IMR-90 (cell line): ENCODE data around the gene KDM4B. TPM values are rescaled to one million over a fixed set of nuclear protein-coding genes. Genes with fewer than 3 reads are reported as not detected.

Experiments
- ATAC-seq: fragments of 200-7000 bp; cut with Tn5 transposase; 2 replicates; pipeline ENCODE4 v1.9.1; 2020; ENCODE audit warnings: low read depth, mild to moderate bottlenecking, moderate library complexity
- BruUV-seq: library from RNA; stranded (reverse); fragments of 400-500 nt; replicated peaks from 2 replicates; lab custom pipeline; 2021; lab: Mats Ljungman, UMichigan
- CTCF ChIA-PET: fragments of 300-600 bp; formaldehyde crosslinking; extraction: SDS; loops from one replicate; lab custom pipeline; 2021; ENCODE audit warnings: antibody characterized with exemption; lab: Yijun Ruan, JAX
- POLR2A ChIA-PET: fragments of 300-600 bp; sonication (Branson Sonifier 250); formaldehyde crosslinking; loops from one replicate; lab custom pipeline; 2022; ENCODE audit warnings: antibody characterized with exemption; ENCODE audit not compliant: unreplicated experiment; lab: Charles Lee
- DNase-seq: peaks from one replicate; pipeline ENCODE4 v3.0.0; 2013
- H2AFZ ChIP-seq: replicated peaks from 2 replicates; pipeline ENCODE3; 2013; ENCODE audit warnings: low read length, mild to moderate bottlenecking; ENCODE audit not compliant: poor library complexity
- H2AK5ac ChIP-seq: 2 replicates; pipeline ENCODE4 v1.6.1; 2013; ENCODE audit warnings: low read depth, low read length, inconsistent platforms
- H2AK9ac ChIP-seq: replicated peaks from 2 replicates; pipeline ENCODE3; 2013; ENCODE audit warnings: mild to moderate bottlenecking, low read depth, low read length, moderate library complexity; ENCODE audit not compliant: poor library complexity
- H2BK120ac ChIP-seq: 2 replicates; pipeline ENCODE4 v1.6.1; 2013; ENCODE audit warnings: low read depth, low read length, inconsistent platforms
- H2BK15ac ChIP-seq: 3 replicates; pipeline ENCODE4 v1.6.1; 2013; ENCODE audit warnings: low read depth, low read length, inconsistent platforms
- H2BK20ac ChIP-seq: 2 replicates; pipeline ENCODE4 v1.6.1; 2013; ENCODE audit warnings: low read depth, mild to moderate bottlenecking, inconsistent platforms, low read length, moderate library complexity
- H2BK5ac ChIP-seq: 2 replicates; pipeline ENCODE4 v1.6.1; 2013; ENCODE audit warnings: mild to moderate bottlenecking, low read depth, low read length, inconsistent platforms; ENCODE audit not compliant: poor library complexity, severe bottlenecking
- H3K14ac ChIP-seq: replicated peaks from 2 replicates; pipeline ENCODE4 v1.6.1; 2013; ENCODE audit warnings: low read depth, low read length, inconsistent platforms
- H3K18ac ChIP-seq: 2 replicates; pipeline ENCODE4 v1.6.1; 2013; ENCODE audit warnings: low read depth, low read length, control low read depth
- H3K23ac ChIP-seq: 2 replicates; pipeline ENCODE4 v1.6.1; 2013; ENCODE audit warnings: low read depth, low read length, inconsistent platforms
- H3K27ac ChIP-seq: 2 replicates; pipeline ENCODE4 v1.5.1; 2013; ENCODE audit warnings: mild to moderate bottlenecking, control low read depth, low read length; ENCODE audit not compliant: insufficient read depth
- H3K27me3 ChIP-seq: 2 replicates; pipeline ENCODE4 v1.6.1; 2013; ENCODE audit warnings: low read length; ENCODE audit not compliant: control insufficient read depth, insufficient read depth
- H3K36me3 ChIP-seq: 2 replicates; pipeline ENCODE4 v1.6.1; 2013; ENCODE audit warnings: low read length, mixed read lengths; ENCODE audit not compliant: control insufficient read depth, insufficient read depth
- H3K4ac ChIP-seq: 2 replicates; pipeline ENCODE4 v1.6.1; 2013; ENCODE audit warnings: low read depth, low read length, inconsistent platforms
- H3K4me1 ChIP-seq: 2 replicates; pipeline ENCODE4 v1.6.1; 2013; ENCODE audit warnings: low read length, mixed read lengths; ENCODE audit not compliant: control insufficient read depth, insufficient read depth
- H3K4me2 ChIP-seq: 2 replicates; pipeline ENCODE4 v1.6.1; 2013; ENCODE audit warnings: low read depth, mild to moderate bottlenecking, control low read depth, low read length, moderate library complexity
- H3K4me3 ChIP-seq: 2 replicates; pipeline ENCODE4 v1.5.1; 2013; ENCODE audit warnings: low read depth, mild to moderate bottlenecking, control low read depth, low read length, moderate library complexity; ENCODE audit not compliant: insufficient read depth
- H3K56ac ChIP-seq: 2 replicates; pipeline ENCODE4 v1.6.1; 2013; ENCODE audit warnings: low read length, inconsistent platforms; ENCODE audit not compliant: insufficient read depth; ENCODE audit errors: extremely low read depth
- H3K79me1 ChIP-seq, 2 experiments: 2 replicates each; pipeline ENCODE4 v1.6.1; 2013; ENCODE audit warnings: low read length in 2 of 2, inconsistent platforms in 1 of 2, low read depth in 1 of 2
- H3K9ac ChIP-seq: 2 replicates; pipeline ENCODE4 v1.6.1; 2013; ENCODE audit warnings: low read depth, low read length, control low read depth
- H3K9me1 ChIP-seq: 2 replicates; pipeline ENCODE4 v1.6.1; 2013; ENCODE audit warnings: low read length, inconsistent platforms; ENCODE audit not compliant: insufficient read depth
- H3K9me3 ChIP-seq: 2 replicates; pipeline ENCODE4 v1.6.1; 2013; ENCODE audit warnings: low read length; ENCODE audit not compliant: control insufficient read depth, insufficient read depth
- H4K20me1 ChIP-seq: 2 replicates; pipeline ENCODE4 v1.6.1; 2013; ENCODE audit warnings: low read length, inconsistent platforms; ENCODE audit not compliant: insufficient read depth
- H4K5ac ChIP-seq: 2 replicates; pipeline ENCODE4 v1.6.1; 2013; ENCODE audit warnings: mild to moderate bottlenecking, low read depth, low read length, control low read depth
- H4K8ac ChIP-seq, 2 experiments: 2 replicates each; pipeline ENCODE4 v1.6.1; 2013; ENCODE audit warnings: low read depth in 2 of 2, low read length in 2 of 2, control low read depth in 1 of 2, inconsistent platforms in 1 of 2
- H4K91ac ChIP-seq: 2 replicates; pipeline ENCODE4 v1.6.1; 2013; ENCODE audit warnings: low read depth, low read length, inconsistent platforms; ENCODE audit not compliant: insufficient read depth
- BHLHE40 ChIP-seq: fragments of 150-350 bp; IDR thresholded peaks from 2 replicates; pipeline ENCODE4 v1.6.1; 2016; ENCODE audit warnings: mild to moderate bottlenecking, low read depth, low read length
- CEBPB ChIP-seq: IDR thresholded peaks from 2 replicates; pipeline ENCODE4 v1.6.1; 2012; ENCODE audit warnings: low read depth, low read length, improper control_type of control experiment
- CHD1 ChIP-seq: IDR thresholded peaks from 2 replicates; pipeline ENCODE4 v1.6.1; 2012; ENCODE audit warnings: low read depth, low read length, improper control_type of control experiment
- CTCF ChIP-seq: conservative IDR thresholded peaks from 2 replicates; pipeline ENCODE4 v1.5.1; 2012; ENCODE audit warnings: mild to moderate bottlenecking, low read depth, low read length, improper control_type of control experiment
- ELK1 ChIP-seq: fragments of 150-350 bp; IDR thresholded peaks from 2 replicates; pipeline ENCODE4 v1.6.1; 2016; ENCODE audit warnings: low read depth, mild to moderate bottlenecking, low read length, moderate library complexity, borderline replicate concordance
- FOS ChIP-seq: fragments of 150-350 bp; IDR thresholded peaks from 2 replicates; pipeline ENCODE4 v1.6.1; 2016; ENCODE audit warnings: low read depth, low read length
- MAFK ChIP-seq: IDR thresholded peaks from 2 replicates; pipeline ENCODE4 v1.6.1; 2012; ENCODE audit warnings: low read depth, low read length, improper control_type of control experiment
- MAZ ChIP-seq: IDR thresholded peaks from 2 replicates; pipeline ENCODE4 v1.6.1; 2012; ENCODE audit warnings: low read depth, mild to moderate bottlenecking, low read length, improper control_type of control experiment, moderate library complexity, borderline replicate concordance
- MXI1 ChIP-seq: IDR thresholded peaks from 2 replicates; pipeline ENCODE4 v1.6.1; 2012; ENCODE audit warnings: low read depth, mild to moderate bottlenecking, low read length, moderate library complexity, borderline replicate concordance
- NFE2L2 ChIP-seq: fragments of 150-350 bp; IDR thresholded peaks from 2 replicates; pipeline ENCODE4 v1.6.1; 2016; ENCODE audit warnings: low read depth, mild to moderate bottlenecking, low read length
- POLR2A ChIP-seq: IDR thresholded peaks from 2 replicates; pipeline ENCODE4 v1.6.1; 2012; ENCODE audit warnings: mild to moderate bottlenecking, low read depth, low read length
- RAD21 ChIP-seq: IDR thresholded peaks from 2 replicates; pipeline ENCODE4 v1.6.1; 2012; ENCODE audit warnings: low read length, improper control_type of control experiment
- RCOR1 ChIP-seq: IDR thresholded peaks from 2 replicates; pipeline ENCODE4 v1.6.1; 2012; ENCODE audit warnings: mild to moderate bottlenecking, low read length, improper control_type of control experiment; ENCODE audit not compliant: insufficient replicate concordance
- RFX5 ChIP-seq: IDR thresholded peaks from 2 replicates; pipeline ENCODE4 v1.8.0; 2012; ENCODE audit warnings: low read depth, mild to moderate bottlenecking, low read length, moderate library complexity
- SMC3 ChIP-seq: fragments of 150-350 bp; IDR thresholded peaks from 2 replicates; pipeline ENCODE4 v1.6.1; 2016; ENCODE audit warnings: low read depth, mild to moderate bottlenecking, antibody characterized with exemption, low read length, moderate library complexity
- USF2 ChIP-seq: fragments of 150-350 bp; IDR thresholded peaks from 2 replicates; pipeline ENCODE4 v1.6.1; 2017; ENCODE audit warnings: mild to moderate bottlenecking, antibody characterized with exemption, low read length, low read depth
- WGBS, 2 experiments: methylation state at CpG; one replicate each; pipeline versions ENCODE4 v1.1.5 to v1.1.7; 2013; ENCODE audit warnings: missing lambda C conversion rate in 2 of 2; ENCODE audit not compliant: insufficient read length in 1 of 2; ENCODE audit errors: extremely low coverage in 2 of 2; 5-methylcytosine and 5-hydroxymethylcytosine counted together
- dilution Hi-C: fragments of 300-500 bp; cut with HindIII; formaldehyde crosslinking; loops from one replicate; pipeline ENCODE4 v1.14.3; 2018; ENCODE audit warnings: low sequenced_read_pairs; ENCODE audit not compliant: unreplicated experiment
- in situ Hi-C: fragments of 300-500 bp; cut with MboI; formaldehyde crosslinking; loops from 3 replicates; pipeline ENCODE4 v1.14.3; 2019; ENCODE audit warnings: low sequenced_read_pairs, inconsistent platforms, mixed read lengths
- intact Hi-C: fragments of 100-400 bp; cut with micrococcal nuclease; formaldehyde crosslinking; loops from 2 replicates; pipeline ENCODE4 v1.10.0; 2022
- polyA plus RNA-seq, 3 experiments: library from polyadenylated mRNA; depleted of rRNA; stranded (reverse); fragments of >200 nt; gene quantifications; 2 replicates each; pipeline ENCODE4 v1.2.3, GENCODE V29; 2012; ENCODE audit warnings: low replicate concordance in 1 of 3
- total RNA-seq: library from RNA; depleted of rRNA; stranded (reverse); fragments of >200 nt; gene quantifications from 2 replicates; pipeline ENCODE4 v1.2.3, GENCODE V29; 2012

The KDM4B gene
- total and polyA plus RNA-seq, 2 of the 4 experiments (the other 2 are of a cell fraction) = 5.0 to 17.9 TPM

- ChIA-PET POLR2A (no interaction called here), CTCF (no interaction called here)
- intact Hi-C loops = no loop called here
- Histone ChIP-seq H4K8ac (no peak overlapping the region), H4K5ac (no peak overlapping the region), H2AK9ac (no peak overlapping the region), H3K36me3 (peaks cover 32% of the 10 kb centered on the region; the same call in 1 of the 2 replicates), H2BK20ac (no peak overlapping the region), H3K4ac (no peak overlapping the region), H3K9me3 (no peaks in the 10 kb centered on the region), H2BK120ac (no peak overlapping the region), H3K27ac (no peak overlapping the region), H4K20me1 (peaks cover 11% of the 10 kb centered on the region), H3K27me3 (no peaks in the 10 kb centered on the region), H3K4me2 (no peak overlapping the region), H3K23ac (no peak overlapping the region), H2BK15ac (no peak overlapping the region), H3K4me1 (peaks cover 18% of the 10 kb centered on the region), H3K4me3 (no peak overlapping the region), H2BK5ac (no peak overlapping the region), H3K9me1 (no peaks in the 10 kb centered on the region; the same call in 1 of the 2 replicates), H3K79me1 (peaks cover 3 to 10% of the 10 kb centered on the region in 2 experiments; a peak in 2 of 4 replicates), H3K56ac (no peak overlapping the region), H2AK5ac (no peak overlapping the region), H3K9ac (no peak overlapping the region), H4K91ac (no peak overlapping the region), H3K14ac (no peak overlapping the region), H3K18ac (no peak overlapping the region), H2AFZ (no peak overlapping the region)
- DNase-seq (no peak), ATAC-seq (no peak)
- BruUV-seq = no TSS peak
- 95% methylated on average over 17 of the region's 27 CpGs; no CpG with 5 or more reads in 1 of the 2 experiments for WGBS, 2 experiments
- TF ChIP-seq ELK1 (no peak), RCOR1 (no peak), MXI1 (no peak), BHLHE40 (no peak), RFX5 (no peak), USF2 (no peak), SMC3 (no peak), MAFK (no peak), CEBPB (no peak), POLR2A (no peak), CHD1 (no peak), FOS (no peak), MAZ (no peak), CTCF (no peak), RAD21 (no peak), NFE2L2 (no peak)
- in situ Hi-C loops = no loop called here
- dilution Hi-C loops = no loop called here
Observed at GRCh38 chr19:5130371-5131030, 161.6 kb downstream of the KDM4B start.
